Stimulated activated CD8-positive, alpha-beta memory T cell treated with anti-CD3 and anti-CD28 coated beads, Interleukin-12 subunit alpha, Interleukin-12 subunit beta, amount 100 ng/mL, for 24 hours (primary cell): Measurements from ENCODE around the gene PRDM2.

Experiments
- DNase-seq: peaks from one replicate; pipeline ENCODE4 v3.0.0-alpha.2; 2020; ENCODE audit errors: extremely low read depth

PRDM2 gene

DNA sequence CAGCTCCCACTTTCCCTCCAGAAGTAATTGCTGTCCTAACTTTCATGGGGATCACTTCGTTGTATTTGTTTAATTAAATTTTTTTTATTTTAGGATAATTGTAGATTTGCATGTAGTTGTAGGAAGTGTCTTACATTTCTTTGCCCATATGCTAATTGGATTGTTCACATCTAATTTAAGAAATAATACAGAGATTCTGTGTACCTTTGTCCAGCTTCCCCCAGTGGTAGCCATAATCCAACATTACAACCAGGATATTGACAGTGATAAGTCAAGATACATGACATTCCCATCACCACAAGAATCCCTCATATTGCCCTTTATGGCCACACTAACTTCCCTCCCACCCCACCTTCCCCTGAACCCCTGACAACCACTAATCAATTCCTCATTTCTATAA lies 136.6 kb downstream of the PRDM2 start:
- no peak for DNase-seq

DNA sequence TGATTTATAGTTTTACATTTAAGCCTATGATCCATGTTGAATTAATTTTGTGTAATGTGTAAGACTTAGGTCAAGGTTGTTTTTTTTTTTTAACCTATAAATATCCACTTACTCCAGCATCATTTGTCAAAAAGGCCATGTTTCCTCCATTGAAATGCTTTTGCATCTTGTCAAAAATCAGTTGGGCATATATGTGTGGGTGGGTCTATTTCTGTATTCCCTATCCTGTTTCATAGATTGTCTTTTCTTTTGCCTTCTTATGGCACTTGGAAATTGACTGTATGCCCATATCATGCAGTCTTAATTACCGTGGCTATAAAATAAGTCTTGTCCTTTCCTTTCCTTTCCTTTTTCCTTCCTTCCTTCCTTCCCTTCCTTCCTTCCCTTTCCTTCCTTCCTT lies 138.2 kb downstream of the PRDM2 start:
- no peak for DNase-seq

DNA sequence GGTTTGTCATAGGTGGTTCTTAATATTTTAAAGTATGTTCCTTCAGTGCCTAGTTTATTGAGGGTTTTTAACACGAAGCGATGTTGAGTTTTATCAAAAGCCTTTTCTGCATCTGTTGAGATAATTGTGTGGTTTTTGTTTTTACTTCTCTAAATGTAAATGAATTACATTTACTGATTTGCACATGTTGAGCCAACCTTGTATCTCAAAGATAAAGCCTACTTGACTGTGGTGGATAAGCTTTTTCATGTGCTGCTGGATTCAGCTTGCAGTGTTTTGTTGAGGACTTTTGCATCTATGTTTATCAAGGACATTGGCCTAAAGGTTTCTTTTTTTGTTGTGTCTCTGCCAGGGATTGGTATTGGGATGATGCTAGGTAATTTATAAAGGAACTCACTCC lies 142.5 kb downstream of the PRDM2 start:
- no peak for DNase-seq

DNA sequence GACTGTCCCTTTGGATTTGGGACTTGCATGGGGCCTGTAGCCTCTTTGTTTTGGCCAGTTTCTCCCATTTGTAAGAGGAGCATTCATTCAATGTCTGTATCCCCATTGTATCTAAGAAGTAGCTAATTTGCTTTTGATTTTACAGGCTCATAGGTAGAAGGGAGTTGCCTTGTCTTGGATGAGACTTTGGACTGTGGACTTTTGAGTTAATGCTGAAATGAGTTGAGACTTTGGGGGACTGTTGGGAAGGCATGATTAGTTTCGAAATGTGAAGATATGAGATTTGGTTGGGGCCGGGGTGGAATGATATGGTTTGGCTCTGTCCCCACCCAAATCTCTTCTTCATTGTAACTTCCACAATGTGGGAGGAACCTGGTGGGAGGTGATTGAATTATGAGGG lies 151.7 kb downstream of the PRDM2 start:
- DNase-seq = no peak

DNA sequence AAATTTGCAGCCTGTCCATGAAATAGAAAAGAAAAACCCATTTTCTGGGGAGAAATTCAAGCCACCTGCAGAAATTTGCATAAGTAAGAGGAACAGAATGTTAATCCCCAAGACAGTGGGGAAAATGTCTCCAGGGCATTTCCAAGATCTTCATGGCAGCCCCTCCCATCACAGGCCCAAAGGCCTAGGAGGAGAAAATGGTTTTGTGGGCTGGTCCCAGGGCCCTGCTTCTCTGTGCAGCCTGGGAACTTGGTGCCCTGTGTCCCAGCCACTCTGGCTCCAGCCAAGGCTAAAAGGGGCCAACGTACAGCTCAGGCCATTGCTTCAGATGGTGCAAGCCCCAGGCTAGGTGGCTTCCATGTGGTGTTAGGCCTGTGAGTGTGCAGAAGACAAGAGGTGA lies 155.6 kb downstream of the PRDM2 start:
- DNase-seq = no peak

DNA sequence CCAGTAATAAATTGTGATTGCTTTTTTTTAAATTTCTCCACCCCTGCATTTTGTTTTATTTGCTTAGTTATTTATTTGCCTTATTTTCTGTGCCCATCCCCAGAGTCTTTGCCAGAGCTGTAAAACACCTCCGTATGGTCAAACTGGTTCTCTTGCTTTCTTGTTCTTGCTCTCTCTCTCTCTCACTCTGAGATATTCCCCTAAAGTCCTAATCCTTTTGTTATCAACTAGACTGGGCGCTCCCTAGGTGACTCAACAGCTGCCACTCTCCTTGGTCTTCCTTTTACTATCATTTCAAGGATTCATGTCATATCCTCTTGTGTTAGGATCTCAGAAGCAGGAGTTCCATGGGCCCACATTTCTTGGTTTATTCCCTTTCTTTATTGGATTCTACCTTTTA lies 160.0 kb downstream of the PRDM2 start:
- no peak for DNase-seq

DNA sequence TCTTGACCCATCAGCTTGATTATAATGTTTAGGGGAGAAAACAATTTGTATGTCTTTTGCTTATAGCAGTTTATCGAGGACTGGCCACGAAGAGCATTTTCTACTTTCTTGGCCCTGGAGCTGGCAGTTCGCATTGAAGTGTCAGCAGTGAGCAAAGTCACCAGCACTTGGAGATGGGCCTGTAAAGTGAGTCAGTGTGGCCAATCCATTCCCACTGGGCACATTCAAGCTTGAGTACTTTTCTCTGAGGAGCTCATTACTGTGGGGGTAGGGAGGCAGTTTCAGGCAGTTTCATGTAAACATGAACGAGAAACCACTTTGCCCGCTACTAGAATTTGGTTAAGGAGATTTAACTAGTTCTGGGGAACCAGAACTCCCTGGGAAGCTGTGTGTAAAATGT lies 164.8 kb downstream of the PRDM2 start:
- DNase-seq = no peak

- DNase-seq = no peak
Observed at GRCh38 chr1:13865851-13866250, 165.9 kb downstream of the PRDM2 start.

DNA sequence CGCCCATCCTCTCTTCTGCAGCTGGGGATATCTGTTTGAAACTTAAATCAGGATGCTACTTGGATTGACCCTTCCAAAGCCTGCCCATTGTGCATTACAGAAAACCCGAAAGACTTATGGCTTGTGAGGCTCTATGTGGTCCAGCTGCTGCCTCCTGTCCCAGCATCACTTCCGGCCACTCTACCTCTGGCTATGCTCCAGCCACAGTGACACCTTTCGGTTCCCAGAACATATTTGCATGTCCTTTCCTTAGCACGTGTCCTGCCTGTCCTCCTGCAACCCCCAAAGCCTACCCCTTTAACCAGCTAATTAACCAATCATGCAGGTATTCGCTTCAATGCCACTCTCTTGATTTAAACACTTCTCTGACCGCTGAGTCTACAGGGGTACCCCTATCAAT lies 167.6 kb downstream of the PRDM2 start:
- no peak for DNase-seq

- DNase-seq = no peak
Observed at GRCh38 chr1:13869172-13869797, 169.3 kb downstream of the PRDM2 start.

DNA sequence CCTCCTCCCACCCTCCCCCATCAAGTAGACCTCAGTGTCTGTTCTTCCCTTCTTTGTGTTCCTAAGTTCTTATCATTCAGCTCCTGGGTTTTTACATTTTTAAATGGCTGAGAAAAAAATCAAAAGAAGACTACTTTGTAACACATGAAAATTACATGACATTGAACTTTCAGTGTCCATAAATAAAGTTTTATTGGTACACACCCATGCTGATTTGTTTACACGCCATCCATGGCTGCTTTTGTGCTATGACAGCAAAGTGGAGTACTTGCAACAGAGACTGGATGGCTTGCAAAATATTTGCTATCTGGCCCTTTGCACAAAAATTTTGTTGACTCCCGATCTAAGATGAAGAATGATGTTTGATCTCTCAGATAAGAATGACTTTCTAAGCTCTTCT lies 171.4 kb downstream of the PRDM2 start:
- DNase-seq = no peak

- DNase-seq = no peak
Observed at GRCh38 chr1:13871886-13872285, 171.9 kb downstream of the PRDM2 start.

- no peak for DNase-seq
Observed at GRCh38 chr1:13873032-13873431, 173.0 kb downstream of the PRDM2 start.
